GM03348 (cell line): Measurements from ENCODE around the gene STAT4.

Source experiments
- DNase-seq: peaks from one replicate; pipeline ENCODE4 v3.0.0; 2012; ENCODE audit warnings: low spot score

Gene STAT4

GRCh38 chr2:191041418-191042161 lies 109.2 kb downstream of the STAT4 start:
- no peak for DNase-seq

GRCh38 chr2:191039616-191040015 lies 111.2 kb downstream of the STAT4 start:
- DNase-seq: no peak

- DNase-seq: no peak
Observed at GRCh38 chr2:191038741-191039140, 112.1 kb downstream of the STAT4 start.

GRCh38 chr2:191038241-191038725 lies 112.5 kb downstream of the STAT4 start:
- DNase-seq: peak; percentile 57

- DNase-seq: no peak
Observed at GRCh38 chr2:191037351-191037750, 113.4 kb downstream of the STAT4 start.

- no peak for DNase-seq
Observed at GRCh38 chr2:191036363-191036762, 114.4 kb downstream of the STAT4 start.

- DNase-seq: no peak
Observed at GRCh38 chr2:191032588-191033429, 118.0 kb downstream of the STAT4 start.

GRCh38 chr2:191031256-191031655 lies 119.5 kb downstream of the STAT4 start:
- DNase-seq: no peak

- peak; percentile 33 for DNase-seq
Observed at GRCh38 chr2:191030521-191031154, 120.2 kb downstream of the STAT4 start.

- DNase-seq: no peak
Observed at GRCh38 chr2:191029280-191029950, 121.4 kb downstream of the STAT4 start.

GRCh38 chr2:191026377-191026776 lies 124.4 kb downstream of the STAT4 start:
- no peak for DNase-seq

- DNase-seq: no peak
Observed at GRCh38 chr2:191025135-191025534, 125.7 kb downstream of the STAT4 start.

- no peak for DNase-seq
Observed at GRCh38 chr2:191023235-191023679, 127.5 kb downstream of the STAT4 start.

GRCh38 chr2:191020742-191021381 lies 129.9 kb downstream of the STAT4 start:
- DNase-seq: peak; percentile 70

GRCh38 chr2:191020221-191020741 lies 130.5 kb downstream of the STAT4 start:
- DNase-seq: peak; percentile 97

GRCh38 chr2:191019376-191019775 lies 131.4 kb downstream of the STAT4 start:
- DNase-seq: no peak

- DNase-seq: no peak
Observed at GRCh38 chr2:191018643-191019119, 132.1 kb downstream of the STAT4 start.

GRCh38 chr2:191018048-191018447 lies 132.7 kb downstream of the STAT4 start:
- DNase-seq: no peak

- DNase-seq: no peak
Observed at GRCh38 chr2:191015831-191016230, 135.0 kb downstream of the STAT4 start.

GRCh38 chr2:191015239-191015638 lies 135.6 kb downstream of the STAT4 start:
- DNase-seq: no peak

- DNase-seq: no peak
Observed at GRCh38 chr2:191014653-191015020, 136.2 kb downstream of the STAT4 start.
